IMR-90 (cell line): ENCODE results near the gene FLVCR2.

Experiments
- BHLHE40 ChIP-seq: fragments of 150-350 bp; IDR thresholded peaks from 2 replicates; pipeline ENCODE4 v1.6.1; 2016; ENCODE audit warnings: mild to moderate bottlenecking, low read depth, low read length
- CHD1 ChIP-seq: IDR thresholded peaks from 2 replicates; pipeline ENCODE4 v1.6.1; 2012; ENCODE audit warnings: low read depth, low read length, improper control_type of control experiment
- CTCF ChIP-seq: conservative IDR thresholded peaks from 2 replicates; pipeline ENCODE4 v1.5.1; 2012; ENCODE audit warnings: mild to moderate bottlenecking, low read depth, low read length, improper control_type of control experiment
- FOS ChIP-seq: fragments of 150-350 bp; IDR thresholded peaks from 2 replicates; pipeline ENCODE4 v1.6.1; 2016; ENCODE audit warnings: low read depth, low read length
- MAFK ChIP-seq: IDR thresholded peaks from 2 replicates; pipeline ENCODE4 v1.6.1; 2012; ENCODE audit warnings: low read depth, low read length, improper control_type of control experiment
- MAZ ChIP-seq: IDR thresholded peaks from 2 replicates; pipeline ENCODE4 v1.6.1; 2012; ENCODE audit warnings: low read depth, mild to moderate bottlenecking, low read length, improper control_type of control experiment, moderate library complexity, borderline replicate concordance
- NFE2L2 ChIP-seq: fragments of 150-350 bp; IDR thresholded peaks from 2 replicates; pipeline ENCODE4 v1.6.1; 2016; ENCODE audit warnings: low read depth, mild to moderate bottlenecking, low read length
- POLR2A ChIP-seq: IDR thresholded peaks from 2 replicates; pipeline ENCODE4 v1.6.1; 2012; ENCODE audit warnings: mild to moderate bottlenecking, low read depth, low read length
- RAD21 ChIP-seq: IDR thresholded peaks from 2 replicates; pipeline ENCODE4 v1.6.1; 2012; ENCODE audit warnings: low read length, improper control_type of control experiment
- RCOR1 ChIP-seq: IDR thresholded peaks from 2 replicates; pipeline ENCODE4 v1.6.1; 2012; ENCODE audit warnings: mild to moderate bottlenecking, low read length, improper control_type of control experiment; ENCODE audit not compliant: insufficient replicate concordance
- RFX5 ChIP-seq: IDR thresholded peaks from 2 replicates; pipeline ENCODE4 v1.8.0; 2012; ENCODE audit warnings: low read depth, mild to moderate bottlenecking, low read length, moderate library complexity
- SMC3 ChIP-seq: fragments of 150-350 bp; IDR thresholded peaks from 2 replicates; pipeline ENCODE4 v1.6.1; 2016; ENCODE audit warnings: low read depth, mild to moderate bottlenecking, antibody characterized with exemption, low read length, moderate library complexity
- USF2 ChIP-seq: fragments of 150-350 bp; IDR thresholded peaks from 2 replicates; pipeline ENCODE4 v1.6.1; 2017; ENCODE audit warnings: mild to moderate bottlenecking, antibody characterized with exemption, low read length, low read depth

- TF ChIP-seq CTCF (no peak), POLR2A (no peak), SMC3 (no peak), BHLHE40 (no peak), FOS (no peak), USF2 (no peak), CHD1 (no peak), MAFK (no peak), MAZ (no peak), RFX5 (no peak), RCOR1 (no peak), RAD21 (no peak), NFE2L2 (no peak)
Measured at GRCh38 chr14:75643985-75644384, 65.6 kb downstream of the FLVCR2 start.
